Measurements from ENCODE around the gene INPP5B.
"Not testable (repeated sequence)": the region's sequence is repeated elsewhere in the genome, so short reads cannot be mapped to it uniquely, and the experiment has no call there.

Gene INPP5B

DNA sequence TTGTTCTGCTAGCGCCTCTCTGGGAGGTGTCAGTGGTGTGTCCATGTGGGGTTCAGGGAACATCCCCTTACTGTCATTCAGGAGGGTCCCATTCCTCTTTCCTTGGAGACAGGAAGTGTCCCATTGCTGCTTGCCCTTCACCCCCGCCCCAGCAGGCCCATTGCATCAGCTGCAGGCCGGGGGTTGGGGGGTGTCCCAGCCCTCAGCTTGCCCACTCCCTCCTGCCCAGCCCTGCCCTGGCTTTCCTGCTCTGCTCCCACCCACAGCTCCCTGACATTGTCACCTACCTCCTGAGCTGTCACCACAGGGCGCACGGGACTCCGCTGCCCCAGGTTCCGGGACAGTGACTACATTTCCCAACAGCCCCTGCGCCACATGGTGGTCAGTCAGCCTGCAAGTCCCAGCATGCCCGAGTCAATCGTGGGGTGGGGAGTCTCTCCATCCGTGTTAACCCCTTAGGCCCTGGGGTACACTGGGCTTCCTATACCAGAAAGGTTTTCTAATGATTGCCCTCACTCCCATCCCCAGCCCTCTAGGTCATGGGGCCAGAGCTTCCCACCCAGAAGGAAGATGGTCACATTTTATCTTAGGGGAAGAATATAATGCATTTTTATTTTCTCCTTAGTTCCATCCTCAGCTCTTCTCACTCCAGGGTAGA, at the start of gene INPP5B:
Gene INPP5B, minus strand, starts transcription at position 351 of the 658 bp plus-strand sequence. CDS start 745 bp downstream, outside the sequence.
- Mint-ChIP-seq H3K4me3 (peak within 1 kb of the TSS; percentile 90), H3K36me3 (ENCODE audit: low read depth) (peaks cover 3% of the 10 kb centered on the region), H3K27ac (peak within 1 kb of the TSS; percentile 96), H3K4me1 (ENCODE audit: low read depth) (peaks cover 14% of the 10 kb centered on the region), H3K9me3 (no peaks in the 10 kb centered on the region), H3K27me3 (ENCODE audit: low read depth) (no peaks in the 10 kb centered on the region)
- peak; percentile 76 for DNase-seq (ENCODE audit: low spot score)

DNA sequence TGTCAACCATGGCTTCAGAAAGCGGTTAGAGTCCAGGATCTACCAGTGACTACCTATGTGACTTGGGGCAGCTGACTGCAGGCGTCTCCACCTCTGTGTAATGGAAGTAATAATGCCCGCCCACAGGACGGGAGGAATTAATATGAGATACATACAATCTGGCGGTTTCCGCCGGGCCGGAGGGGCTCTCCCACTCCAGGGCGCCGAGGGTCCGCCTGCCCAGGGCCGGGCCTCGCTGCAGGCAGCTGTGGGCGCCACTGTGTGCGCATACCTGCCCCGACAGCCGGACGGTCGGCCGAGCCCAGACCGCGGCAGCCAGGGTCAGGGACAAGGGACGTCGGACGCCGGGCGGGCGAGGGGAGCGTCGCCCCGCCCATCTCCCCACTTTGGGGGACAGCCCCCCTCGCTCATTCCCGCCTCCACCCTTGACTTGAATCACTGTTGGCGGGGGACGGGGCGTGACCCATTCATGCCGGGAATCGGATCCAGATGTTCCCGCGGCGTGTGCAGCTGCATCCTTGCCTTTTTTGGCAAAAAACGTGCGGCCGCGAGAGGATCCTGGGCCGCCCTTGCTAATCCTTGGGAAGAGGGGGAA, 49.0 kb upstream of the INPP5B start:
- Mint-ChIP-seq H3K4me1 (ENCODE audit: low read depth) (peaks cover 43% of the 10 kb centered on the region), H3K27ac (peak overlapping the region; percentile 73), H3K9me3 (no peaks in the 10 kb centered on the region), H3K4me3 (peak overlapping the region; percentile 86), H3K36me3 (ENCODE audit: low read depth) (peaks cover 25% of the 10 kb centered on the region), H3K27me3 (ENCODE audit: low read depth) (no peaks in the 10 kb centered on the region)
- peak; percentile 62 for DNase-seq (ENCODE audit: low spot score)

DNA sequence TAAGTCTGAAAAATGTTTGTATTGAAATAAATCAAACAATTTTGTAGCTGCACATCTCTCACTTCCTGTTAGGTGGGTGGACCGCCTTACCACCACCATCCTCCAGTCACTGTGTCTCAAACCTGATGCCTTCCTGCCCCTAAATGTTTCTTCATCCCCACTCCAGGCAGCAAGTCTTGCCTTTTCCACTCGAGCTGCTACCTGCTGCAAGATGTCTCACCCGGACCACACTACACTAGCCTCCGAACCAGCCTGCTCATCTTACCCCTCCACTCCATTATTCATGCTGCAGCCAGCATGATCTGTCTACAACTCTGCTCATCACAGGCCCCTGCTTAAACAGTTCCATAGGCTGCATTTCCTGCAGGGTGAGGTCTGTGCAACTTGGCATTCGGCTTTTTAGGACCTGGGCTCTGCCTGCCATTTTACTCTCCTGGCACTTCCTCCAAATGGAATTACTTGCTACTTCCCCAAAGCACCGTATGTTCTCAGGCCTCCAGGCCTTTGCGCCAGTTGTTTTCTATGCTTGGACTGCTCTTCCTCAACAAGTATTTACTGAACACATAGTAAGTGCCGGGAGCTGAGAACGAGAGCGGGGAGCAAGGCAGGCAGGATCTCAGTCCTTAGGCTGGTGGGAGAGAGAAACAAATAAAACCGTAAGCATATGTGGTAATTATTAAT, 48.2 kb upstream of the INPP5B start:
- H3K27ac Mint-ChIP-seq, result peak overlapping the region; percentile 90
- no peak for DNase-seq (ENCODE audit: low spot score)
- no peaks in the 10 kb centered on the region for H3K27me3 Mint-ChIP-seq (ENCODE audit: low read depth)
- peaks cover 25% of the 10 kb centered on the region for H3K36me3 Mint-ChIP-seq (ENCODE audit: low read depth)
- H3K9me3 Mint-ChIP-seq, result no peaks in the 10 kb centered on the region
- H3K4me1 Mint-ChIP-seq (ENCODE audit: low read depth), result peaks cover 40% of the 10 kb centered on the region
- H3K4me3 Mint-ChIP-seq, result peak overlapping the region; percentile 86

DNA sequence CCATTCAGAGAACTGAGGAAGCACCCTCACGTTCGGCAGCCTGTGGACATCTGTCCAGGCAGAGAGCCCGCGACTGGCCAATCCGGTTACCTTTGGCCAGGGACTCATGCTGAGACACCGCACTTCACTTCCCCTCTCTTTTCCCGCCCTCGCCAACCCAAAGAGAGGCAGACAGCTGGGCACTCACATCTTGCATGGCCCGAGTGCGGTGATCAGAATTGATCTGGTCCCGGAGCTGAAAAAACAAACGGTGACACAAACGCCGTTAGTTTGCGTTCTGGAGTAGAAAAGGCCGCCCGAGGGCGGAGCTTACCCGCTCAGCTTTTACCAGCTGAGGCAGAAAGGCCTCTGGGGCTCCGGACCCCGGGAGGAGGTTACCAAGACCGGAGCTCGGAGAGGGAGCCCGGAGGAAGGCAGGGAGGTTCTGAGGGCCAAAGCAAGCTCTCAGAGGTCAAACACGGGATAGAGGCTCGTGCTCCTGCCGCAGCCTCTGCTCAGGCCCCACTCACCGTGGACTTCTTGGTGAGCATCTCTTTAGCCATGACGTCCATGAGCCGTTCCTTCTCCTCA, 42.6 kb upstream of the INPP5B start:
- DNase-seq (ENCODE audit: low spot score), result peak; percentile 32
- Mint-ChIP-seq H3K36me3 (ENCODE audit: low read depth) (peaks cover 26% of the 10 kb centered on the region), H3K4me3 (peak overlapping the region; percentile 96), H3K27ac (peak overlapping the region; percentile 94), H3K9me3 (no peaks in the 10 kb centered on the region), H3K4me1 (ENCODE audit: low read depth) (peaks cover 19% of the 10 kb centered on the region), H3K27me3 (ENCODE audit: low read depth) (no peaks in the 10 kb centered on the region)

DNA sequence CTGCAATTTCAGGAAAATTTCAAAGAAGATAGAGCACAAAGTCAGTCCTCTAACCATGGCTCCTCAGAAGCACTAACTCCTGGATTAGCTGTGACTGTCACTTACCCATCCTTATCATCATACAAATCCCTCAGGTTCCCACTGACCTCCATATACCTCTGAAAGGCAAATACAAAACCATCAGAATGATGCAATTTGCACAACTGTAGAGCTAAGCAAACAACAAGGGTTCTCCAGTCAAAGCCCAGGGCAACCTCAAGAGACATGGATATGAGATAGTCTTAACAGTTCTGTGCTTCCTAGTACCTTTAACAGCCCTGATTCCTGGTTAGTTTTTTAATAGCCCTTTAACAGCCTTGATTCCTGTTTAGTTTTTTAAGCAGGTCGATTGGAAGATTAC, 40.8 kb upstream of the INPP5B start:
- Mint-ChIP-seq H3K27ac (no peak overlapping the region), H3K36me3 (ENCODE audit: low read depth) (peaks cover 33% of the 10 kb centered on the region), H3K4me3 (no peak overlapping the region), H3K9me3 (no peaks in the 10 kb centered on the region), H3K27me3 (ENCODE audit: low read depth) (no peaks in the 10 kb centered on the region), H3K4me1 (ENCODE audit: low read depth) (peaks cover 16% of the 10 kb centered on the region)
- DNase-seq (ENCODE audit: low spot score), result no peak

DNA sequence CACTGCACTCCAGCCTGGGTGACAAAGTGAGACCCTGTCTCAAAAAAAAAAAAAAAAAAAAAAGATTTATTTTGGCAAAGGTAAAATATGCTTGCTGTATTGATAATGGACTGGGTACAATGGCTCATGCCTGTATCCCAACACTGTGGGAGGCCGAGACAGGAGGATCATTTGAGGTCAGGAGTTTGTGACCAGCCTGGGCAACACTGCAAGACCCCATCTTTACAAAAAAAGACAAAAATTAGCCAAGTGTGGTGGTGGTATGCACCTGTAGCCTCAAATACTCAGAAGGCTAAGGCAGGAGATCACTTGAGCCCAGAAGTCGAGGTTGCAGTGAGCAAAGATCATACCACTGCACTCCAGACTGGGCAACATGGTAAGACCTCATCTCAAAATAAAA, 36.7 kb upstream of the INPP5B start:
- Mint-ChIP-seq H3K4me1 (ENCODE audit: low read depth) (peaks cover 9% of the 10 kb centered on the region), H3K27ac (no peak overlapping the region), H3K4me3 (no peak overlapping the region), H3K9me3 (no peaks in the 10 kb centered on the region), H3K36me3 (ENCODE audit: low read depth) (peaks cover 64% of the 10 kb centered on the region), H3K27me3 (ENCODE audit: low read depth) (no peaks in the 10 kb centered on the region)
- no peak for DNase-seq (ENCODE audit: low spot score)

DNA sequence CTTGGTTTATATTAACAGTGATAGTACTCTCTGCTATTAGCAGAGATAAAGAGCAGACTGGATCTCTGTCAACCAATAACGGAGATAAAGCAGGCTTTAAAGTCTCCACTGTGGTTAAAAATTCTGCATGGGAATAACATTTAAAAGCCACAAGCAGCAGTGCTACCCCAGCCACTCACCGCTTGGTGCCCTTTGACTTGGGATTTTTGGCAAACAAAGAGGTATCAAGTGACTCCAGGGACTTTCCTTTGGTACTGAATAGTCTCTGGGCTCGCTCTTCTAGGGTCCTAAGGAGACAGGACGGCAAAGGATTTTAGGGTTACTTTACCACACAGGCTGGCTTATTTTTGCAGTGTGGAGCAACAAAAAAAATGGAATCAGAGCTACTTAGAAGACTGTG, 31.7 kb upstream of the INPP5B start:
- Mint-ChIP-seq H3K9me3 (peaks cover 8% of the 10 kb centered on the region), H3K27ac (no peak overlapping the region), H3K27me3 (ENCODE audit: low read depth) (no peaks in the 10 kb centered on the region), H3K4me1 (ENCODE audit: low read depth) (no peaks in the 10 kb centered on the region), H3K4me3 (no peak overlapping the region), H3K36me3 (ENCODE audit: low read depth) (peaks cover 64% of the 10 kb centered on the region)
- DNase-seq (ENCODE audit: low spot score), result no peak

DNA sequence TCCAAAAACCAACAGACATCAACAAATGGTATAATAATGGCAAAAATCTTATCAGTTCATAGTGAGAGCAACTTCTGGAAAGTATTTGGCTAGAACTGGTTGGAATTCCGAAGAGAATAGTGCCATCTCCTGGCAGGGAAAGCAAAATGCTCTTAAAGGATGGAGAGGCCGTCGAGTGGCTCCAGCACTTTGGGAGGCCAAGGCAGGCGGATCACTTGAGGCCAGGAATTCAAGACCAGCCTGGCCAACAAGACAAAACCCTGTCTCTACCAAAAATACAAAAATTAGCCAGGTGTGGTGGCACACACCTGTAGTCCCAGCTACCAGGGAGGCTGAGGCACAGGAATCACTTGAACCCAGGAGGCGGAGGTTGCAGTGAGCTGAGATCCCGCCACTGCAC, 28.2 kb upstream of the INPP5B start:
- not testable (repeated sequence) for H3K4me1 Mint-ChIP-seq (ENCODE audit: low read depth); H3K27me3 Mint-ChIP-seq (ENCODE audit: low read depth); H3K4me3 Mint-ChIP-seq; H3K9me3 Mint-ChIP-seq; DNase-seq (ENCODE audit: low spot score); H3K27ac Mint-ChIP-seq
- H3K36me3 Mint-ChIP-seq (ENCODE audit: low read depth), result peaks cover 78% of the 10 kb centered on the region

DNA sequence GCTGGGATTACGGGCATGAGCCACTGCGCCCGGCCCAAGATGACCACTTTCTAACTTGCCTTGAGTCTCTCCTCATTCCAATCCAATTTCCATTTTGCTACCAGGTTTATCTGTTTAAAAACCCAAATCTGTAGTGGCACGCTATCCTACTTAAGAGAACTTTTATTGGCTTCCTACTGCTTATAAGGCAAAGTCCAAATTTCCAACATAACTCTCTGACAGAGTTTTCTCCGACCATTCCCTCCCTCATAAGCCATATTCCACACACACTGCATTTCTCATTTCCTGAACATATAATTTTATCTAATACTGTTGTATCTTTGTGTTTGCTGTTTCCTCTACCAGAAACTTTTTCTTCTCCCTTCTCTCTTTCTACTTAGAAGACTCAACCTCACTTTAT, 27.7 kb upstream of the INPP5B start:
- Mint-ChIP-seq H3K4me1 (ENCODE audit: low read depth) (peaks cover 6% of the 10 kb centered on the region), H3K27me3 (ENCODE audit: low read depth) (no peaks in the 10 kb centered on the region), H3K27ac (no peak overlapping the region), H3K36me3 (ENCODE audit: low read depth) (peaks cover 78% of the 10 kb centered on the region), H3K4me3 (no peak overlapping the region), H3K9me3 (peaks cover 8% of the 10 kb centered on the region)
- DNase-seq (ENCODE audit: low spot score), result no peak

DNA sequence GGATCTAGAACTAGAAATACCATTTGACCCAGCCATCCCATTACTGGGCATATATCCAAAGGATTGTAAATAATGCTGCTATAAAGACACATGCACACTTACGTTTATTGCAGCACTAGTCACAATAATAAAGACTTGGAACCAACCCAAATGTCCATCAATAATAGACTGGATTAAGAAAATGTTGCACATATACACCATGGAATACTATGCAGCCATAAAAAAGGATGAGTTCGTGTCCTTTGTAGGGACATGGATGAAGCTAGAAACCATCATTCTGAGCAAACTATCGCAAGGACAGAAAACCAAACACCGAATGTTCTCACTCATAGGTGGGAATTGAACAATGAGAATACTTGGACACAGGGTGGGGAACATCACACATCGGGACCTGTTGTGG, 26.8 kb upstream of the INPP5B start:
- not testable (repeated sequence) for H3K27me3 Mint-ChIP-seq (ENCODE audit: low read depth); H3K4me1 Mint-ChIP-seq (ENCODE audit: low read depth); H3K27ac Mint-ChIP-seq; H3K4me3 Mint-ChIP-seq; H3K9me3 Mint-ChIP-seq; DNase-seq (ENCODE audit: low spot score)
- peaks cover 78% of the 10 kb centered on the region for H3K36me3 Mint-ChIP-seq (ENCODE audit: low read depth)

DNA sequence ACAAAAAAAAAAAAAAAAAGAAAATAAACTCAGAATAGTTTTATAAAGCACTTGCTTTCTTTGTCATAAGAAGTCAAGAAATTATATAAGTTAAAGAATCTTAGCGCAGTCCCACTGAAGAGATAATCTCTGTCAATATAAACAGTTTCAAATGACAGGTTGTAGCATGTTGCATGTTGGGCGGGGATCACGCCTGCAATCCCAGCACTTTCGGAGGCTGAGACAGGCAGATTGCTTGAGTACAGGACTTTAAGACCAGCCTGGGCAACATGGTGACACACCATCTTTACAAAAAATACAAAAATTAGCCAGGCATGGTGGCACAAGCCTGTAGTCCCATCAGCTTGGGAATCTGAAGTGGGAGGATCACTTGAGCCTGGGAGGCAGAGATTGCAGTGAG, 18.4 kb upstream of the INPP5B start:
- H3K27me3 Mint-ChIP-seq (ENCODE audit: low read depth), result no peaks in the 10 kb centered on the region
- no peak overlapping the region for H3K27ac Mint-ChIP-seq
- DNase-seq (ENCODE audit: low spot score), result no peak
- no peaks in the 10 kb centered on the region for H3K4me1 Mint-ChIP-seq (ENCODE audit: low read depth)
- no peaks in the 10 kb centered on the region for H3K9me3 Mint-ChIP-seq
- peaks cover 45% of the 10 kb centered on the region for H3K36me3 Mint-ChIP-seq (ENCODE audit: low read depth)
- no peak overlapping the region for H3K4me3 Mint-ChIP-seq

DNA sequence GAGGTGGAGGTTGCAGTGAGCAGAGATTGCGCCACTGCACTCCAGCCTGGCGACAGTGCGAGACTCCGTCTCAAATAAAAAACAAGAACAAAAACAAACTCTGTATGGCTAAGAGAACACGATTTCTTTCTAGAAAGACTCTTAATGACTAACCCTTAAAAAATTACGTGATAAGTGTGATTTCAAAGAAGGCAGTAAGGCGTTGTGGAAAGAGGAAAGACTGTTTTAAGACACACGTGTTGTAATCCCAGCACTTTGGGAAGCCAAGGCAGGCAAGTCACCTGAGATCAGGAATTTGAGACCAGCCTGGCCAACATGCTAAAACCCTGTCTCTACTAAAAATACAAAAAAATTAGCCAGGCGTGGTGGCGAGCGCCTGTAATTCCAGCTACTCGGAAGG, 17.3 kb upstream of the INPP5B start:
- H3K9me3 Mint-ChIP-seq; H3K4me1 Mint-ChIP-seq (ENCODE audit: low read depth); H3K27me3 Mint-ChIP-seq (ENCODE audit: low read depth); H3K4me3 Mint-ChIP-seq; H3K27ac Mint-ChIP-seq; DNase-seq (ENCODE audit: low spot score): not testable (repeated sequence)
- H3K36me3 Mint-ChIP-seq (ENCODE audit: low read depth), result peaks cover 40% of the 10 kb centered on the region

DNA sequence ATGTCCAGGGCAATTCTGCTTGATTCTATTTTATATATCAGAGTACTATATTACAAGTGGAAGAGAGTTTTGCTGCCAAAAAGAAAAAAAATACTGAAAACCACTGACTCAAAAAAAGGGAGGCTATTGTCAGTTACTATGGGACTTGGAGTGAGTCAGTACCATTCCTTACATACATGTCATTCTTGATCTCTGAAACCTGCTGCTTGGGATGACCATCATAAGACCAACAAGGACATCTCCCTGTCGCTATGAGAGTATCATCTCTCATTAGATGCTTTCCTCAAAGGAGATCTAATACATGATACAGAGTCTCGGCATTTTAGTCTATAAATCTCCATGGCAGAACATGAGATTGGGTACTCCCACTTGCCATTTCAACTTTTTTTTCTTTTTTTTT, 11.8 kb upstream of the INPP5B start:
- no peak for DNase-seq (ENCODE audit: low spot score)
- H3K36me3 Mint-ChIP-seq (ENCODE audit: low read depth), result peaks cover 29% of the 10 kb centered on the region
- no peaks in the 10 kb centered on the region for H3K9me3 Mint-ChIP-seq
- H3K27ac Mint-ChIP-seq, result no peak overlapping the region
- no peaks in the 10 kb centered on the region for H3K4me1 Mint-ChIP-seq (ENCODE audit: low read depth)
- no peak overlapping the region for H3K4me3 Mint-ChIP-seq
- no peaks in the 10 kb centered on the region for H3K27me3 Mint-ChIP-seq (ENCODE audit: low read depth)

DNA sequence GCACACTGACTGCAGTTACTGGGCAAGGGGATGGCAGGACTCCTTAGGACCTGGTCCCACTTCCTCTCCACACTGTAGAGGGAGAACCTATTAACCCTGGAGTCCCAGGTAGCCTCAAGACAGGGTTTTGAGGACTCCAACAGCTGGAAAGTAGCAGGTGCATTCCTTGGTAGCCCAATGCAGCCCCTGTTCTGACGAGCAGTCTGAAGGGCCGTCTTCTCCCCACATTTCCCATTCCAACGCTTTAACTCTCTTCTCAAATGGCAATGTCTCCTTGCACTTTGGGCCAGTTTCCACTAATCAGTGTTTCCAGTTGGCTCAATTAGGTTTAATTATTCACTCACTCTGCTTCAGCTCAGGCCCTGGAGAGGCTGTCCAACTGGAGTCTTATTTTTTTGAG, 8.8 kb upstream of the INPP5B start:
- peaks cover 5% of the 10 kb centered on the region for H3K4me1 Mint-ChIP-seq (ENCODE audit: low read depth)
- H3K4me3 Mint-ChIP-seq, result no peak overlapping the region
- H3K27ac Mint-ChIP-seq, result no peak overlapping the region
- no peaks in the 10 kb centered on the region for H3K9me3 Mint-ChIP-seq
- no peak for DNase-seq (ENCODE audit: low spot score)
- peaks cover 20% of the 10 kb centered on the region for H3K36me3 Mint-ChIP-seq (ENCODE audit: low read depth)
- no peaks in the 10 kb centered on the region for H3K27me3 Mint-ChIP-seq (ENCODE audit: low read depth)

All from T-helper 2 cell treated with Interferon-gamma antibody and Interleukin-4, amounts not matched to agents 5 μg/mL and 100 μg/mL, for 36 hours (primary cell).